Esophagus squamous epithelium (tissue), 4 donors: ENCODE data around the gene ZCCHC18.

Experiments used
- CTCF ChIP-seq, 6 experiments: fragments of 450-650 bp in 4 of 6; fragments of 200-600 bp in 2 of 6; sonication (generic) in 2 of 6; IDR thresholded peaks; one replicate each; pipeline ENCODE4 v1.5.1; 2016 to 2019; ENCODE audit warnings: antibody characterized with exemption in 6 of 6, mild to moderate bottlenecking in 4 of 6, moderate library complexity in 4 of 6
- POLR2A ChIP-seq, 4 donors: fragments of 450-650 bp; IDR thresholded peaks; one replicate each; pipeline ENCODE4 v1.6.1; 2017; ENCODE audit warnings: antibody characterized with exemption in 4 of 4, mild to moderate bottlenecking in 4 of 4, moderate library complexity in 3 of 4

DNA sequence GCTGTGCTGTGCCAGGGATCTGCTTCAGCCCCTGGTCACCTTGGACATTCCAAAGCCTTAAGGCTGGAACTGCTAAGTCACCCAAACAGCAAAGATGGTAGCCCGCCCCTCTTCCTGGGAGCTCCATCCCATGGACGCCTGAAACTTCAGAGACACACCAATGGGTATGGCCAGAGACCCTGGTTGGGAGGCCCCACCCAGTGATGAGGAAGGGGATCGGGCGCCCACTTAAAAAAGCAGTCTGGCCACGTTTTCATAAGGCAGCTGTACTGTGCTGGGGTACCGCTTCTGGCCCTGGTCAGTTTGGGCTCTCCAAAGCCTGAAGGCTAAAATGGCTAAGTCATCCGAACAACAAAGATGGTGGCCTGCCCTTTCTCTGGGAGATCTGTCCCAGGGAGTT is 26.8 kb upstream of the ZCCHC18 start:
- TF ChIP-seq POLR2A (IDR thresholded peaks at IDR 0.05), result no peak
- no peak for TF ChIP-seq CTCF (IDR thresholded peaks at IDR 0.05)
